Kidney (tissue), 22 donors: ENCODE measurements around the gene CEP57. TPM values are rescaled to one million over a fixed set of nuclear protein-coding genes. Genes with fewer than 3 reads are reported as not detected.

Experiments
- DNase-seq, 5 donors: peaks; one replicate each; pipeline ENCODE4 v3.0.0-alpha.2; 2013 to 2020
- FAIRE-seq: peaks from 2 replicates; lab custom pipeline; 2012; peaks lifted over from hg19 to GRCh38; lab: Jason Lieb, UNC
- H3K27ac ChIP-seq, 2 donors: one replicate each; pipeline ENCODE4 v1.7.0; 2013; ENCODE audit warnings: low read depth in 2 of 2, low read length in 2 of 2, inconsistent platforms in 1 of 2
- H3K27me3 ChIP-seq: one replicate; pipeline ENCODE4 v1.7.1; 2013; ENCODE audit warnings: low read length, inconsistent platforms; ENCODE audit not compliant: control insufficient read depth, insufficient read depth
- H3K36me3 ChIP-seq, 3 donors: one replicate each; pipeline versions ENCODE4 v1.7.0 to v1.7.1; 2013; ENCODE audit warnings: low read length in 3 of 3, control low read depth in 1 of 3, inconsistent platforms in 1 of 3; ENCODE audit not compliant: insufficient read depth in 3 of 3, control insufficient read depth in 2 of 3
- H3K4me1 ChIP-seq, 3 donors: one replicate each; pipeline versions ENCODE4 v1.7.0 to v1.7.1; 2013; ENCODE audit warnings: low read length in 3 of 3, inconsistent platforms in 1 of 3, low read depth in 1 of 3; ENCODE audit not compliant: control insufficient read depth in 2 of 3, insufficient read depth in 2 of 3
- H3K4me3 ChIP-seq, 3 donors: one replicate each; pipeline versions ENCODE4 v1.7.0 to v1.8.1; 2013; ENCODE audit warnings: low read length in 3 of 3, control low read depth in 1 of 3, inconsistent platforms in 1 of 3
- H3K9ac ChIP-seq, 3 donors: one replicate each; pipeline versions ENCODE4 v1.7.0 to v1.7.1; 2013; ENCODE audit warnings: low read length in 3 of 3, control low read depth in 1 of 3, inconsistent platforms in 1 of 3
- H3K9me3 ChIP-seq, 3 donors: one replicate each; pipeline versions ENCODE4 v1.7.0 to v1.7.1; 2013; ENCODE audit warnings: low read length in 3 of 3, control low read depth in 1 of 3, inconsistent platforms in 1 of 3; ENCODE audit not compliant: control insufficient read depth in 2 of 3, insufficient read depth in 1 of 3
- intact Hi-C: fragments of 100-400 bp; cut with DNase I; formaldehyde crosslinking; loops from one replicate; pipeline ENCODE4 v1.11.1; 2022
- long read RNA-seq, 10 donors: library from polyadenylated mRNA in 1 of 10; unstranded in 1 of 10; transcript quantifications; one replicate each; pipeline ENCODE4 v2.0.0 and lab custom pipeline, GENCODE V29; 2021 to 2026
- polyA plus RNA-seq: library from polyadenylated mRNA; stranded (reverse); fragments of 350-450 nt; fragmentation: Illumina TruSeq; extraction: RNeasy Lipid Tissue Mini Kit (QIAGEN cat#74804); gene quantifications from one replicate; pipeline ENCODE4 v1.2.3, GENCODE V29; 2014; ENCODE audit warnings: low read depth, low replicate concordance; ENCODE audit not compliant: insufficient read depth
- total RNA-seq: library from RNA; stranded (reverse); fragmentation: NEBNext Ultra II Directional; extraction: Animal tissue kit (Norgen Biotek cat#: 25700); gene quantifications from one replicate; pipeline ENCODE4 v1.2.1, GENCODE V29; 2021
- TF ChIP-seq, protein P1 (sequence below): IDR thresholded peaks from 3 replicates; pipeline ENCODE4 v1.5.1; 2012; ENCODE audit warnings: mild to moderate bottlenecking, moderate library complexity, borderline replicate concordance; ENCODE audit not compliant: insufficient read depth; ENCODE audit errors: extremely low read depth
- donor health status: control.
- donor health status: control.
- donor health status: control.
- donor health status: control.
- donor health status: control.
- donor health status: DM: yes; HTN: yes; CAD: no.
- donor health status: Normal renal cell carcinoma (clear cell type).

Gene CEP57
- total RNA-seq (33.4 TPM), polyA plus RNA-seq (14.9 TPM)
- long read RNA-seq, donor 1, transcript CEP57-210 (7 exons, 2,084 nt) = major isoform, 11 of 20 reads
- long read RNA-seq, donor 1, transcript CEP57-209 (3 exons, 2,632 nt) = minor isoform, 5 of 20 reads
- long read RNA-seq, donor 1, partial matches to known transcripts = 0 of 20 reads
- long read RNA-seq, donor 1, other reads (novel, unspliced or antisense) = 0 of 20 reads
- long read RNA-seq, donor 2, transcript CEP57-209 (3 exons, 2,632 nt) = major isoform, 9 of 17 reads
- long read RNA-seq, donor 2, partial matches to known transcripts = 0 of 17 reads
- long read RNA-seq, donor 2, other reads (novel, unspliced or antisense) = 0 of 17 reads
- long read RNA-seq, donor 3, transcript CEP57-202 (11 exons, 3,178 nt) = minor isoform, 7 of 22 reads
- long read RNA-seq, donor 3, transcript CEP57-209 (3 exons, 2,632 nt) = minor isoform, 5 of 22 reads
- long read RNA-seq, donor 3, transcript CEP57-210 (7 exons, 2,084 nt) = major isoform, 10 of 22 reads
- long read RNA-seq, donor 3, partial matches to known transcripts = 0 of 22 reads
- long read RNA-seq, donor 3, other reads (novel, unspliced or antisense) = 0 of 22 reads
- long read RNA-seq, donor 4, transcript CEP57-202 (11 exons, 3,178 nt) = major isoform, 5 of 10 reads
- long read RNA-seq, donor 4, partial matches to known transcripts = 0 of 10 reads
- long read RNA-seq, donor 4, other reads (novel, unspliced or antisense) = 0 of 10 reads
- long read RNA-seq, donor 5, partial matches to known transcripts = 0 of 1 reads
- long read RNA-seq, donor 5, other reads (novel, unspliced or antisense) = 0 of 1 reads
- long read RNA-seq, donor 6, transcript CEP57-209 (3 exons, 2,632 nt) = major isoform, 15 of 46 reads
- long read RNA-seq, donor 6, transcript CEP57-210 (7 exons, 2,084 nt) = minor isoform, 13 of 46 reads
- long read RNA-seq, donor 6, partial matches to known transcripts = 16 of 46 reads
- long read RNA-seq, donor 6, other reads (novel, unspliced or antisense) = 0 of 46 reads
- long read RNA-seq, donor 7, transcript CEP57-202 (11 exons, 3,178 nt) = major isoform, 7 of 29 reads
- long read RNA-seq, donor 7, transcript CEP57-210 (7 exons, 2,084 nt) = minor isoform, 5 of 29 reads
- long read RNA-seq, donor 7, partial matches to known transcripts = 7 of 29 reads
- long read RNA-seq, donor 7, other reads (novel, unspliced or antisense) = 9 of 29 reads
- long read RNA-seq, donor 8, transcript CEP57-202 (11 exons, 3,178 nt) = minor isoform, 7 of 23 reads
- long read RNA-seq, donor 8, transcript CEP57-210 (7 exons, 2,084 nt) = minor isoform, 6 of 23 reads
- long read RNA-seq, donor 8, transcript CEP57-209 (3 exons, 2,632 nt) = major isoform, 10 of 23 reads
- long read RNA-seq, donor 8, partial matches to known transcripts = 0 of 23 reads
- long read RNA-seq, donor 8, other reads (novel, unspliced or antisense) = 0 of 23 reads
- long read RNA-seq, donor 9, partial matches to known transcripts = 0 of 8 reads
- long read RNA-seq, donor 9, other reads (novel, unspliced or antisense) = 0 of 8 reads
- long read RNA-seq, donor 10, transcript CEP57-209 (3 exons, 2,632 nt) = minor isoform, 8 of 27 reads
- long read RNA-seq, donor 10, transcript CEP57-210 (7 exons, 2,084 nt) = major isoform, 16 of 27 reads
- long read RNA-seq, donor 10, partial matches to known transcripts = 0 of 27 reads
- long read RNA-seq, donor 10, other reads (novel, unspliced or antisense) = 0 of 27 reads

DNA sequence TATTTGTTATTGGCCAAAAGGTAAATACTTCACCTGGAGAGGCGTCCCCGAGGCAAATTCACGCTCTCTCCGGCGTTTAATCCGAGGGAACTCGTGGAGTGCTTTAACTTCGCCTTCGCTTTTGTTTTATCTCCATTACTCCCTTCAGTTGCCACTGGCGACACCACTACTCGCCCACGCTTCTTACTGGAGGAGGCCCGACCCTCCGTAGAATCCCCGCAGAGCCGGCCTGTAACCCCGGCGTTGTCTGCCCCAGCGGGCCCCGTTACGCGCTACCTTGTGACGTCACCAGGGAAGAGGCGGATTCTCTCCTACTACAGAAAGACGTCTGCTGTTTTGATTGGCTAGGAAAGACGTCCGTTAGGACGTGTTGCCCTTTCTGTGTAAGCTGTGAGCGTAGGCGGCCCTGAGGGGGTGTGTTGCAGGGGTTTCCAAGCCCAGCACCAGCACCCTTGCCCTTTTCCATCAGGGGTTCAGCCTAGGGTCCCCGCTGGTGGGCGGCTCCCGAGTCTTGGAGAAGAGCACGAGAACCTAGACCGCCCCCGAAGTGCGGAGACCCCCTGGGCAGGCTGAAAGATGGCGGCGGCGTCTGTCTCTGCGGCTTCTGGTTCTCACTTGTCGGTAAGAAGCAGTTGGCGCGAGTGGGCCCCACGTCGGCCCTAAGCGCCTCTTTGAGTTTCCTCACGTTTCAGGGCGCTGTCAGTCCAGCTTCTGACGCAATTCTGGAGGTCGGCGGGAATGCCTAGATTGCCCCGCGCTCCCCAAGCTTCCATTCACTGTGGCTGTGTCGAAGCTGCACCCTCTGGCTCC is at the start of gene CEP57:
TSS of gene CEP57 (plus strand) at position 376 of the 810 bp plus-strand sequence. CDS start at position 577, 201 bp downstream.
- TF ChIP-seq, protein P1, sequence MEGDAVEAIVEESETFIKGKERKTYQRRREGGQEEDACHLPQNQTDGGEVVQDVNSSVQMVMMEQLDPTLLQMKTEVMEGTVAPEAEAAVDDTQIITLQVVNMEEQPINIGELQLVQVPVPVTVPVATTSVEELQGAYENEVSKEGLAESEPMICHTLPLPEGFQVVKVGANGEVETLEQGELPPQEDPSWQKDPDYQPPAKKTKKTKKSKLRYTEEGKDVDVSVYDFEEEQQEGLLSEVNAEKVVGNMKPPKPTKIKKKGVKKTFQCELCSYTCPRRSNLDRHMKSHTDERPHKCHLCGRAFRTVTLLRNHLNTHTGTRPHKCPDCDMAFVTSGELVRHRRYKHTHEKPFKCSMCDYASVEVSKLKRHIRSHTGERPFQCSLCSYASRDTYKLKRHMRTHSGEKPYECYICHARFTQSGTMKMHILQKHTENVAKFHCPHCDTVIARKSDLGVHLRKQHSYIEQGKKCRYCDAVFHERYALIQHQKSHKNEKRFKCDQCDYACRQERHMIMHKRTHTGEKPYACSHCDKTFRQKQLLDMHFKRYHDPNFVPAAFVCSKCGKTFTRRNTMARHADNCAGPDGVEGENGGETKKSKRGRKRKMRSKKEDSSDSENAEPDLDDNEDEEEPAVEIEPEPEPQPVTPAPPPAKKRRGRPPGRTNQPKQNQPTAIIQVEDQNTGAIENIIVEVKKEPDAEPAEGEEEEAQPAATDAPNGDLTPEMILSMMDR = no peak

DNA sequence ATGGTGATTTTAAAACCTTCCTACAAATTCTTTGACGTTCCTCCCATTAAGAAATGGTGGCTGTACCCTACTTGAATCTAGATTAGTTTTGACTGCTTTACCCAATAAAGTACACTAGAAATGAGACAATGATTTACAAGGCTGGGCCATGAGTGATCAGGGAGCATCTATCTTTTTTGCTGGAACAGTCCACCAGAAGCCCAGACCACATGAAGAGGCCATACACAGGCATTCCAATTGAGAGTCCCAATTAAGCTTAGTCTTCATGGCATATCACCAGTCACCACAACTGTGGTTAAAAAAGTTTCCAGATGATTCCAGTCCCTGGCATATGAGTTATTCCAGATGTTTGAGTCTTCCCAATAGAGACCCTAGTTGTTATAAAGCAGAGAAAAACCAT is 40.2 kb upstream of the CEP57 start:
- H3K4me1 ChIP-seq = no peaks in the 10 kb centered on the region
- no peaks in the 10 kb centered on the region for H3K9me3 ChIP-seq
- intact Hi-C loops = no loop called here
- no peaks in the 10 kb centered on the region for H3K36me3 ChIP-seq
- no peak for FAIRE-seq
- H3K27me3 ChIP-seq = no peaks in the 10 kb centered on the region
- no peak overlapping the region for H3K4me3 ChIP-seq
- no peak overlapping the region for H3K9ac ChIP-seq
- no peak overlapping the region for H3K27ac ChIP-seq
- TF ChIP-seq, protein P1 = no peak
- no peak for DNase-seq

More for the DNA sequence above, at the start of gene CEP57:
- H3K9me3 ChIP-seq = no peaks in the 10 kb centered on the region
- intact Hi-C loops = no loop called here
- peak within 1 kb of the TSS; percentile 87 to 92 (median 90) for H3K9ac ChIP-seq
- peak within 1 kb of the TSS; percentile 85 to 97 (median 94) for H3K4me3 ChIP-seq
- H3K36me3 ChIP-seq = peaks cover 4 to 12% (median 5%) of the 10 kb centered on the region in 3 donors
- FAIRE-seq (no peak), DNase-seq (peak; percentile 96 to 99 (median 97))
- no peaks in the 10 kb centered on the region for H3K27me3 ChIP-seq
- peaks cover 3 to 12% (median 8%) of the 10 kb centered on the region in 3 donors for H3K4me1 ChIP-seq
- H3K27ac ChIP-seq = peak within 1 kb of the TSS; percentile 99 to 100
